Liver (tissue), 9 donors: ENCODE data around the gene FUNDC2. TPM values are rescaled to one million over a fixed set of nuclear protein-coding genes. Genes with fewer than 3 reads are reported as not detected.

ENCODE experiments used
- DNase-seq: peaks from one replicate; pipeline ENCODE4 v3.0.0-alpha.2; 2017; ENCODE audit warnings: low spot score
- H3K27ac ChIP-seq, 2 donors: one replicate each; pipeline ENCODE4 v1.7.0; 2013; ENCODE audit warnings: inconsistent platforms in 2 of 2, low read length in 2 of 2, control low read depth in 1 of 2, low read depth in 1 of 2, mild to moderate bottlenecking in 1 of 2
- H3K27me3 ChIP-seq, 4 donors: one replicate each; pipeline versions ENCODE4 v1.6.1 to v1.7.0; 2013; ENCODE audit warnings: low read length in 3 of 4, inconsistent platforms in 1 of 4, mild to moderate bottlenecking in 1 of 4, moderate library complexity in 1 of 4; ENCODE audit not compliant: control insufficient read depth in 4 of 4, insufficient read depth in 4 of 4
- H3K36me3 ChIP-seq, 4 donors: one replicate each; pipeline versions ENCODE4 v1.6.1 to v1.7.0; 2013; ENCODE audit warnings: low read length in 3 of 4, mild to moderate bottlenecking in 3 of 4, low read depth in 1 of 4, moderate library complexity in 1 of 4; ENCODE audit not compliant: control insufficient read depth in 4 of 4, insufficient read depth in 3 of 4
- H3K4me1 ChIP-seq, 4 donors: one replicate each; pipeline versions ENCODE4 v1.6.1 to v1.7.0; 2013; ENCODE audit warnings: low read length in 3 of 4, mild to moderate bottlenecking in 3 of 4, moderate library complexity in 1 of 4; ENCODE audit not compliant: control insufficient read depth in 4 of 4, insufficient read depth in 4 of 4
- H3K4me3 ChIP-seq, 3 donors: one replicate each; pipeline versions ENCODE4 v1.6.1 to v1.7.0; 2013; ENCODE audit warnings: low read length in 3 of 3, control low read depth in 1 of 3, low read depth in 1 of 3, mild to moderate bottlenecking in 1 of 3
- H3K9ac ChIP-seq, 2 donors: one replicate each; pipeline ENCODE4 v1.7.0; 2013; ENCODE audit warnings: low read length in 2 of 2, mild to moderate bottlenecking in 2 of 2, moderate library complexity in 2 of 2, control low read depth in 1 of 2, low read depth in 1 of 2
- H3K9me3 ChIP-seq, 4 donors: one replicate each; pipeline versions ENCODE4 v1.6.1 to v1.7.0; 2013; ENCODE audit warnings: low read length in 3 of 4; ENCODE audit not compliant: control insufficient read depth in 4 of 4
- ATF3 ChIP-seq: IDR thresholded peaks from 2 replicates; pipeline ENCODE4 v1.6.1; 2016; ENCODE audit warnings: antibody characterized with exemption
- CTCF ChIP-seq: fragments of 150-350 bp; IDR thresholded peaks from 2 replicates; pipeline ENCODE4 v1.5.1; 2017; ENCODE audit warnings: improper control_type of control experiment, low read depth, low read length; ENCODE audit not compliant: missing input control
- EGR1 ChIP-seq, 2 donors: IDR thresholded peaks; 2 replicates each; pipeline ENCODE4 v1.6.1; 2016 to 2018; ENCODE audit warnings: antibody characterized with exemption in 2 of 2, low read depth in 2 of 2
- FOXA1 ChIP-seq: IDR thresholded peaks from 2 replicates; pipeline ENCODE4 v1.6.1; 2016; ENCODE audit warnings: antibody characterized with exemption
- FOXA2 ChIP-seq: IDR thresholded peaks from 2 replicates; pipeline ENCODE4 v1.6.1; 2016; ENCODE audit warnings: antibody characterized with exemption
- GABPA ChIP-seq, 2 donors: IDR thresholded peaks in 1 of 2; conservative IDR thresholded peaks in 1 of 2; 2 replicates each; pipeline ENCODE4 v1.6.1; 2016; ENCODE audit warnings: antibody characterized with exemption in 2 of 2, mild to moderate bottlenecking in 1 of 2, moderate library complexity in 1 of 2
- HNF4A ChIP-seq, 2 donors: conservative IDR thresholded peaks; 2 replicates each; pipeline ENCODE4 v1.6.1; 2016; ENCODE audit warnings: antibody characterized with exemption in 2 of 2, mild to moderate bottlenecking in 2 of 2
- HNF4G ChIP-seq: IDR thresholded peaks from 2 replicates; pipeline ENCODE4 v1.6.1; 2016; ENCODE audit warnings: antibody characterized with exemption
- JUND ChIP-seq, 2 donors: IDR thresholded peaks; 2 replicates each; pipeline ENCODE4 v1.6.1; 2016; ENCODE audit warnings: antibody characterized with exemption in 2 of 2
- MAX ChIP-seq: IDR thresholded peaks from 2 replicates; pipeline ENCODE4 v1.6.1; 2016; ENCODE audit warnings: antibody characterized with exemption
- NR2F2 ChIP-seq: IDR thresholded peaks from 2 replicates; pipeline ENCODE4 v1.6.1; 2016; ENCODE audit warnings: antibody characterized with exemption
- RAD21 ChIP-seq, 2 donors: IDR thresholded peaks; 2 replicates each; pipeline ENCODE4 v1.6.1; 2016; ENCODE audit warnings: antibody characterized with exemption in 2 of 2, mild to moderate bottlenecking in 2 of 2
- REST ChIP-seq: IDR thresholded peaks from 2 replicates; pipeline ENCODE4 v1.6.1; 2016; ENCODE audit warnings: antibody characterized with exemption, mild to moderate bottlenecking
- RXRA ChIP-seq, 2 donors: IDR thresholded peaks; 2 replicates each; pipeline ENCODE4 v1.6.1; 2017 to 2018; ENCODE audit warnings: antibody characterized with exemption in 2 of 2, mild to moderate bottlenecking in 1 of 2
- SP1 ChIP-seq: IDR thresholded peaks from 2 replicates; pipeline ENCODE4 v1.6.1; 2018; ENCODE audit warnings: antibody characterized with exemption, mild to moderate bottlenecking
- TAF1 ChIP-seq: conservative IDR thresholded peaks from 2 replicates; pipeline ENCODE4 v1.6.1; 2016; ENCODE audit warnings: antibody characterized with exemption, mild to moderate bottlenecking
- YY1 ChIP-seq: IDR thresholded peaks from 2 replicates; pipeline ENCODE4 v1.6.1; 2016; ENCODE audit warnings: antibody characterized with exemption, mild to moderate bottlenecking
- WGBS: extraction: QIAGEN DNeasy Blood & Tissue Kit; methylation state at CpG from one replicate; pipeline ENCODE4 v1.1.7; 2013; 5-methylcytosine and 5-hydroxymethylcytosine counted together
- polyA plus RNA-seq, 2 donors: library from polyadenylated mRNA; stranded (reverse) in 1 of 2; unstranded in 1 of 2; fragments of 200-250 nt in 1 of 2; fragments of >200 nt in 1 of 2; fragmentation: Nextera tagmentation in 1 of 2; extraction: Ambion mirVana in 1 of 2; gene quantifications; one replicate each; pipeline versions ENCODE4 v1.2.1 to v1.2.3, GENCODE V29; 2013 to 2015
- total RNA-seq, 2 donors: library from RNA; depleted of rRNA; stranded (reverse); fragments of >200 nt; gene quantifications; one replicate each; pipeline ENCODE4 v1.2.3, GENCODE V29; 2014
- TF ChIP-seq, protein P1 (sequence below): IDR thresholded peaks from 2 replicates; pipeline ENCODE4 v1.6.1; 2016; ENCODE audit warnings: antibody characterized with exemption
- donor health status: healthy.
- donor health status: healthy.
- donor health status: healthy.
- donor health status: healthy.
- donor health status: healthy.

The FUNDC2 gene
- total and polyA plus RNA-seq, 4 donors: 19.4 to 79.8 (median 40.8) TPM

- no peak overlapping the region for H3K4me3 ChIP-seq
- TF ChIP-seq, protein P1, sequence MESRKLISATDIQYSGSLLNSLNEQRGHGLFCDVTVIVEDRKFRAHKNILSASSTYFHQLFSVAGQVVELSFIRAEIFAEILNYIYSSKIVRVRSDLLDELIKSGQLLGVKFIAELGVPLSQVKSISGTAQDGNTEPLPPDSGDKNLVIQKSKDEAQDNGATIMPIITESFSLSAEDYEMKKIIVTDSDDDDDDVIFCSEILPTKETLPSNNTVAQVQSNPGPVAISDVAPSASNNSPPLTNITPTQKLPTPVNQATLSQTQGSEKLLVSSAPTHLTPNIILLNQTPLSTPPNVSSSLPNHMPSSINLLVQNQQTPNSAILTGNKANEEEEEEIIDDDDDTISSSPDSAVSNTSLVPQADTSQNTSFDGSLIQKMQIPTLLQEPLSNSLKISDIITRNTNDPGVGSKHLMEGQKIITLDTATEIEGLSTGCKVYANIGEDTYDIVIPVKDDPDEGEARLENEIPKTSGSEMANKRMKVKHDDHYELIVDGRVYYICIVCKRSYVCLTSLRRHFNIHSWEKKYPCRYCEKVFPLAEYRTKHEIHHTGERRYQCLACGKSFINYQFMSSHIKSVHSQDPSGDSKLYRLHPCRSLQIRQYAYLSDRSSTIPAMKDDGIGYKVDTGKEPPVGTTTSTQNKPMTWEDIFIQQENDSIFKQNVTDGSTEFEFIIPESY: no peak
- TF ChIP-seq MAX (peak; percentile 38), RXRA (IDR thresholded peaks at IDR 0.05) (peak; percentile 17 to 49), REST (peak; percentile 42), FOXA2 (peak; percentile 46), YY1 (peak; percentile 21), RAD21 (IDR thresholded peaks at IDR 0.05) (peak; percentile 26 to 45), EGR1 (IDR thresholded peaks at IDR 0.05; ENCODE audit: low read depth in 2 of 2) (peak in 1 of 2 donors; percentile 42), NR2F2 (no peak), SP1 (no peak), HNF4A (conservative IDR thresholded peaks at IDR 0.05) (peak; percentile 12 to 40), GABPA (IDR thresholded peaks at IDR 0.05 in 1 of 2, conservative IDR thresholded peaks at IDR 0.05 in 1 of 2) (no peak)
These were observed 38.7 kb upstream of the FUNDC2 start for GRCh38 chrX:154987940-154988339.

DNA sequence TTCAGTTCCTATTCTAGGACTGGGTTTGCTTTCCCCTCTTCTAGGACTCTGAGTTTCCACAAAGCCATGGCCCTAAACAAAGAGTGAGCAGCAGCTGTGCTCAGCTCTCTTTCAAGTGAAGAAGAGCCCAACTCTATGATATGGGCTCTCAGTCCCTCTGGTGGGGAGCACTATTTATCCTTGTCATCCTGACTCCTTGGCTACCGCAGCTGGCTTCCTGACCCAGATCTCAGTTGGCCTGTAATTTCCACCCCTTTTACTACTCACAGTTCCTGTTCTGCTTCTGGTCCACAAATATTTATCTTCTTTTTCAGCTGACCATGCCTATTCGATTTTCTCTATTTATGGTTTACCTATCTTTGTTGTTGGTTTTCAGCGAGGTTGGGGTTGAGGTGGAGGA lies 37.9 kb upstream of the FUNDC2 start:
- H3K27me3 ChIP-seq: no peaks in the 10 kb centered on the region
- peak overlapping the region in 1 of 3 donors; percentile 15 for H3K4me3 ChIP-seq
- 30% methylated on average over 3 of the region's 3 CpGs for WGBS
- H3K36me3 ChIP-seq: no peaks in the 10 kb centered on the region
- no peak for DNase-seq
- peak overlapping the region; percentile 59 to 75 for H3K27ac ChIP-seq
- H3K9me3 ChIP-seq: no peaks in the 10 kb centered on the region
- no peak overlapping the region for H3K9ac ChIP-seq
- H3K4me1 ChIP-seq: peaks cover 0 to 15% (median 12%) of the 10 kb centered on the region in 4 donors
- TF ChIP-seq FOXA2: no peak
- TF ChIP-seq TAF1: no peak
- TF ChIP-seq ATF3: no peak
- peak in 1 of 2 donors; percentile 56 for TF ChIP-seq RXRA (IDR thresholded peaks at IDR 0.05)
- TF ChIP-seq CTCF: no peak
- no peak for TF ChIP-seq HNF4G
- TF ChIP-seq GABPA (IDR thresholded peaks at IDR 0.05 in 1 of 2, conservative IDR thresholded peaks at IDR 0.05 in 1 of 2): no peak
- peak in 1 of 2 donors; percentile 22 for TF ChIP-seq JUND (IDR thresholded peaks at IDR 0.05)
- no peak for TF ChIP-seq YY1
- TF ChIP-seq, protein P1: no peak
- no peak for TF ChIP-seq FOXA1
- TF ChIP-seq MAX: peak; percentile 27
- peak in 1 of 2 donors; percentile 26 for TF ChIP-seq HNF4A (conservative IDR thresholded peaks at IDR 0.05)
- peak; percentile 28 for TF ChIP-seq SP1
- TF ChIP-seq NR2F2: no peak
- TF ChIP-seq EGR1 (IDR thresholded peaks at IDR 0.05; ENCODE audit: low read depth in 2 of 2): peak in 1 of 2 donors; percentile 61
- TF ChIP-seq RAD21 (IDR thresholded peaks at IDR 0.05): peak; percentile 21 to 53

More at GRCh38 chrX:154987940-154988339, 38.7 kb upstream of the FUNDC2 start:
- Histone ChIP-seq H3K9ac (peak overlapping the region in 1 of 2 donors; percentile 8), H3K27me3 (no peaks in the 10 kb centered on the region), H3K9me3 (no peaks in the 10 kb centered on the region), H3K27ac (peak overlapping the region; percentile 59 to 75), H3K36me3 (no peaks in the 10 kb centered on the region), H3K4me1 (peaks cover 0 to 15% (median 12%) of the 10 kb centered on the region in 4 donors)
- no peak for DNase-seq
- WGBS: 33% methylated on average over 3 of the region's 3 CpGs
